GM12872 (cell line): ENCODE results near the gene MRPS2.

Experiments
- TF ChIP-seq, protein P1 (sequence below): IDR thresholded peaks from 3 replicates; pipeline ENCODE4 v1.5.1; 2011; ENCODE audit warnings: low read depth, mild to moderate bottlenecking, low read length, moderate library complexity; ENCODE audit not compliant: insufficient read depth

The MRPS2 gene

GRCh38 chr9:135551031-135551430 lies 50.5 kb downstream of the MRPS2 start:
- TF ChIP-seq, protein P1, sequence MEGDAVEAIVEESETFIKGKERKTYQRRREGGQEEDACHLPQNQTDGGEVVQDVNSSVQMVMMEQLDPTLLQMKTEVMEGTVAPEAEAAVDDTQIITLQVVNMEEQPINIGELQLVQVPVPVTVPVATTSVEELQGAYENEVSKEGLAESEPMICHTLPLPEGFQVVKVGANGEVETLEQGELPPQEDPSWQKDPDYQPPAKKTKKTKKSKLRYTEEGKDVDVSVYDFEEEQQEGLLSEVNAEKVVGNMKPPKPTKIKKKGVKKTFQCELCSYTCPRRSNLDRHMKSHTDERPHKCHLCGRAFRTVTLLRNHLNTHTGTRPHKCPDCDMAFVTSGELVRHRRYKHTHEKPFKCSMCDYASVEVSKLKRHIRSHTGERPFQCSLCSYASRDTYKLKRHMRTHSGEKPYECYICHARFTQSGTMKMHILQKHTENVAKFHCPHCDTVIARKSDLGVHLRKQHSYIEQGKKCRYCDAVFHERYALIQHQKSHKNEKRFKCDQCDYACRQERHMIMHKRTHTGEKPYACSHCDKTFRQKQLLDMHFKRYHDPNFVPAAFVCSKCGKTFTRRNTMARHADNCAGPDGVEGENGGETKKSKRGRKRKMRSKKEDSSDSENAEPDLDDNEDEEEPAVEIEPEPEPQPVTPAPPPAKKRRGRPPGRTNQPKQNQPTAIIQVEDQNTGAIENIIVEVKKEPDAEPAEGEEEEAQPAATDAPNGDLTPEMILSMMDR = no peak

- TF ChIP-seq, protein P1 = no peak
Observed at GRCh38 chr9:135551456-135551855, 51.0 kb downstream of the MRPS2 start.

DNA sequence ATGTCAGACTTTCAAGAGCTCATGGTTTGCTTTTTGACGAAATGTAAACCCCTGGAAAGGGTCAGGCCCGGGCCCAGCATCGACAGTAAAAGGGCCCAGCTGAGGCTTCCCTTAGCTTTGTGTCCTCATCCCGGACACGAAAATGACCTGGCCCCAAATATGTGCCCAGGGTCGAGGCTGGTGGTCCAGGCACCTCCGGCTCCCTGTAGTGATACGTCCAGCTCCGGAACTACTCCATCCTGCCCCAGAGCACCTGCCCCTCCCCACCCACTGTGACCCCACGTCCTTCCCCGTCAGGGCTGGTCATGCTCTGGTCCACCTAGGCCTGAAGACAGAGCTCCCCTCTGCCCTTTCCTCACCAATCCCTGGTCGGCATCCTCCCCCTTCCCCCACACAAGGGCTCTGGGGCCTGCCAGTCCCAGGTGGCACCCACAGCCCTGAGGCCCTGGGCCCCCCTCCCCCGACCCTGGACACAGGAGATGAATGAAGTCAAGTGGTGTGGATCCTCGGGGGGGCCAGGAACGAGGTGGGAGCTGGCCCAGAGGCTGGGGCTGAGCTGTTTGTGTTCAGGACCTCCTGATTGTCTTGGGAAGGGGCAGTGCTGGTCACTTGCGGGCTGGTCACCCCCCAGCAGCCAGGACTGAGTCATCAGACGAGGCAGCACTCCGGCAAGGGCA lies 51.7 kb downstream of the MRPS2 start:
- TF ChIP-seq, protein P1 = no peak

GRCh38 chr9:135552698-135553171 lies 52.3 kb downstream of the MRPS2 start:
- TF ChIP-seq, protein P1 = no peak
